GM19463 (cell line): Measurements from ENCODE around the gene ADCY9.
"Not testable (repeated sequence)": the region's sequence is repeated elsewhere in the genome, so short reads cannot be mapped to it uniquely, and the experiment has no call there.

Experiments used
- ATAC-seq: cut with Tn5 transposase; IDR thresholded peaks from one replicate; pipeline ENCODE4 v1.9.1; 2021; ENCODE audit warnings: mild to moderate bottlenecking, moderate library complexity; ENCODE audit not compliant: unreplicated experiment

Gene ADCY9

DNA sequence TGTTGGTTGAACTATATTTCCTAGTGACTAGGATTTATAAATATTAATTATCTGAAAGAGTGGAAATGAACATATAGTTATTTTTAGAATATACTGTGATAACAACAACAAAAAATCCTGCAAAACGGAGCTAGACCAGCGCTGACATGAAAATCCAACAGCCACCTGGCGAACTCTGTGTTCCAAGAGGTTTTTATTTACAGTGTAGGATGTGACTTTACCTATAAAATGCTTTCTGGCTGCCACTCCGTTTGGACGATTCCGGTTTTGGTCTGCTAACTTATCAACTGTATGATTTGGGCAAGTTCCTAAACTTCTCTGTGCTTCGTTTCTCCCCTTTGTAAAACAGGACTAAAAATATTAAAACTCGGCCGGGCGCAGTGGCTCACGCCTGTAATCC is 73.7 kb downstream of the ADCY9 start:
- ATAC-seq, result no peak

DNA sequence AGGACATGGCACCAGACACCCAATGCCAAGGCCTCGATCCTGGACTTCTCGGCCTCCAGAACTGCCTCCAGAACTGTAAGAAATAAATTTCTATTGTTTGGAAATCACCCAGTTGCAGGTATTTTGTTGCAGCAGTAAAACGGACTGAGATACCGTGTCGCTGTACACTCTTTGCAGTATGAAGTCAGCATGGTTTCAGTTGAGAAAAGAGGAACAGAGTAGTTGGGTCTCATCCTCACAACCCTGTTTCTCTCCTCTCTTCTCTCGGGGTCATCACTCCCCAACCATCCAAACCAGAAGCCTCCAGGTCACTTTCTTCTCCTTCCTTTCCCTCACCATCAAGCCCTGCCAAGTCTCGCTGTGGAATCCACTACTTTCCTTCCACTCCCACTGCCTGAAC is 77.8 kb downstream of the ADCY9 start:
- no peak for ATAC-seq

DNA sequence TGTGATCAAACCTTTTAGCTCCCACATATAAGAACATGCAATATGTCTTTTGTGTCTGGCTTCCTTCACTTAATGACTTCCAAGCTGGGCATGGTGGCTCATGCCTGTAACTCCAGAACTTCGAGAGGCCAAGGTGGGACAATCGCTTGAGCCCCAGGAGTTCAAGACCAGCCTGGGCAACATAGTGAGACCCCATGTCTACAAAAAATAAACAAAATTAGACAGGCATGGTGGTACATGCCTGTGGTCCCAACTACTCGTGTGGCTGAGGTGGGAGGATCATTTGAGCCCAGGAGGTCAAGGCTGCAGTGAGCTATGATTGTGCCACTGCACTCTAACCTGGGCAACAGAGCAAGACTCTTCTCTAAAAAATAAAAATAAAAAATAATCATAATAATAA is 79.3 kb downstream of the ADCY9 start:
- not testable (repeated sequence) for ATAC-seq

DNA sequence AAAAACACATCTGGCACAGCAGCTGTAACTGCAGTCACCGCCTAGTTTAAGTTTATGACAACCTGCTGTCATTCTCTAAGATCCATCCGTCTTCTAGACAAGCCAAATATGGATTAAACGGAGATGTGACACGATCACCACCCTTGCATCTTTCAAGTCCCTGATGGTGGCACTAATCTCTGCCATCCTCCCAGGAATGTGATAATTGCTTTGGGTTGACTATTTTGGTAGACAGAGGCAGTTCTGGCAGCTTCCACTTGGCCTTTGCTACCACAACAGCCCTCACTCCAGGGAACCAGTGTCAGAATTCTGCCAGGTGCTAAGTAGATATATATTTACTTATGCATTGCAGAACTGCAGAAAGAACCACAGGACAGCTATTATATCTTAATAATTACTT is 81.3 kb downstream of the ADCY9 start:
- no peak for ATAC-seq

DNA sequence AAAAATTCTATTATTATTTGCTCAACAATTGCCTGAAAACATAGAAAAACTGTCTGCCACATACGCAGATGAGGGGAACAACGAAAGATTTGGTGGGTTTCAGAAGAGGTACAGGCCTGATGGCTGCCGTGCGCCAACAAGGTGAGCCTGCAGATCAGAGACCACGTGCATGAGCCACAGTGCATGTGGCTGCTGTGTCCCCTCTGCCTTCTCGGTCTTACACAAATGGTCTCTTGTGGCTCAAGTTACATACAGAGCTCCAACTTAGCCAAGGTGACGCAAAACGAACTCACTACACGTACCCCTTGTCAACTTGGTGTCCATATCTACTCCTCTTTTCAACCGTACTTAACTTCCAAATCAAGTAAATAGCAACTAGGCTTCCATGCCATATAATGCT is 82.3 kb downstream of the ADCY9 start:
- ATAC-seq, result no peak

DNA sequence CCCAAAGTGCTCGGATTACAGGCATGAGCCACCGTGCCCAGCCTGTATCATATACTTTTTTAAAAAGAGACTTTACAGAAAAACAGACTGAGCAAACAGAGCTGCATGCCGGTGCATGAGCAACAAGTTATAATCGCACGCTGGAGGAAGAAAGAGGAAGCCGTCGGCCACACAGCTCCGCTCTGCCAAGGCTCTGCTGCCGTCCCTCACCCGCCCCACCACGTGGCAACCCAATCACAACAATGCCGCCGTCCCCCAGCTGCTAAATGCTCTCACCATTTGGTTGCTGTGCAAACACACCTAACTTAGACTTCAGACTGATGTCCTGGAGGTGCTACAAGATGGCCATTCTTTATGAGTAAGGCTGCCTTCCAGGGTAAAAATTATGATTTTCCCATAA is 83.5 kb downstream of the ADCY9 start:
- ATAC-seq, result no peak

DNA sequence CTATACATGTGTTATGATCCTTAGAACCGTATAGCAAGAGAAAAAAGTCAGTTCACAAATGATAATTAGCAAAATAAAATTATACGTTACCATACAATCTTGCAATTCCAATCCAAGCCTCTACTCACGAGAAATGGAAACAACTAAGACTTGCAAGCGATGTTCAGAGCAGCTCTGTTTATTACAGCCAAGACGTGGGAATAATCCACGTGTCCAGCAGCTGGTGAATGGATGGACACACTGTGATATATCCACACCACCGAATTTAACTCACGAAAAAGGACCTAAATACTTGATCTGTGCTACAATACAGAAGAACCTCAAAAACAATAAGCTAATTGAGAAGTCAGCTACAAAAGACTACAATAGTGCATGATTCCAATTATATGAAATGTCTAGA is 88.1 kb downstream of the ADCY9 start:
- ATAC-seq, result no peak

DNA sequence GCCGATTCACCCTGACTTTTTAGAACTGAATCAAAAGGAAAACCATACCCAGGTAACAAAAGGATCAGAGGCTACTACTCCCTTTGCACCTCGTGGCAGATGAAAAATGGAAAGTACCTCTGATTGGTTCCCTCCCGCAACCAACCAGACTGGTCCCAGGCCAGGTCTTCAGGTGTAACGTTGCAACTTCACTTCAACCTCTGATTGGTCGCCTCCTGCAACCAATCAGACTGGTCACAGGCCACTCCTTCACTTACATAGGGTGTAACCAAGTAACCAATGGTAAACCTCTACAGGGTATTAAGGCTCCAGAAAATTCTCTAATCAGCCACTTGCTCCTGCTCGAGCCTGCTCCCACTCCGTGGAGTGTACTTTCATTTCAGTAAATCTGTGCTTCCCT is 89.4 kb downstream of the ADCY9 start:
- ATAC-seq, result no peak

DNA sequence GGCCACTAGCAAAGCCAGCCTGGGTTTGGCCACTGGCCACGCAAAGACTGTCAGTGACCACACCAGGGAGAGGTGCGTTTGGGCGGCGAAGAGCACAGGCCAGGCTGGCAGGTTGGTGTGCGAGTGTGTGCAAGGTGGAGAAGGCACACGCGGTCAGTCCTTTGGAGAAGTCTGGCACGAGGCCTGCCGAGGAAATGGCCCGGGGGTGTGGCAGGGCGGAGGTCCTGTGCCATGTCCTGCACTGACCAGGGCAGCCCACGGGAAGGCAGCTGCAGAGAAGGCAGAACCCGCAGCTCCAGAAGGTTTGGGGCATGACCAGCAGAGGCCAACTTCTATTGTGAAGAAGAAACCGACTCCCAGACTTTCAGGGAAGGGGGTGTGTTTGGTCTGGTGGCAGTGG is 90.8 kb downstream of the ADCY9 start:
- ATAC-seq, result no peak

DNA sequence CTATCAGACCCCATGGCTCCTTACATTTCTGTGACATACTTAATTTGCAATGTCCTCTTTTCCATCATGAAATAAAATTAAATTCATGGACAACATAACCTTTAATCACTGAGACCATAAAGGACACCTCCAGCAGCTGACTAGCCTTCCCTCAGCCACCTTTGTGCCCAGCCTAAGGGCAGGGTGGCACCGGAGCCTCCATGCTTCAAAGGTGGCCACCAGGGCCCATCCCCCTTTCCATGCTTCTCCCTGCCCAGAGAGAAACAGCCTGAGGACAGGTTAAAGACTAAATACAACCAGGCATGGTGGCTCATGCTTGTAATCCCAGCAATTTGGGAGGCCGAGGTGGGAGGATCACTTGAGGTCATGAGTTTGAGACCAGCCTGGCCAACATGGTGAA is 94.3 kb downstream of the ADCY9 start:
- no peak for ATAC-seq

DNA sequence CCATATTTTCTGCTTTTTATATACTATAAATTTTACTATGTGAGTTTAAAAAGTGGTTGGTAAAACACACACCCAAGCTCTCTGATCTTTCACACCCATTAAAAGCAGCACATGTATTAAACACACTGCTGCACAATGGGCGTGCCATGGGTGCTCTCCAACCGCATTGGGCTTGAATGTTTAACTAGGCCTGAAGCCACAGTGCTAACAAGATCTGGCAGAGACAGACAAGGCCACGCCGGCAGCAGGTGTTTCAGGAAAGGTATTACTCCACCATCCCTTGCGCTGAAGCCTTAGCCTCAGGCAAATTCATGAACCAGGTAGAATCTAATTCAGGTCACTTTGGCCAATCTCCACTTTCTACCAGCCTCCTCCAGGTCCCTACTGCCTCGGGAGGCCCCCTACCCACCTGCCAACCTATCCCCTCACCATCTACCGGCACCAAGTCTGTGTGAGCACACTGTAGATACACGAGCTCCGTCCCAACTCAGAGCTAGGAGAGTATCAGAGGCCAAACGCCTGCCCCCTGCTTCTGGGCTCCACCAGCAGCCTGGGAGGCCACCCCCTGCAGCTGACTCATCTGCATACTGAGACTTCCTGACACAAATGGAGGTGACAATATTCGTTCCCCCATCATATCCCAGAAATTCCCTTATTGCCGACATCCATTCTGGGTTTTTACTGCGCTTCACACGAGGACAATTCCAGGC is 95.0 kb downstream of the ADCY9 start:
- no peak for ATAC-seq

DNA sequence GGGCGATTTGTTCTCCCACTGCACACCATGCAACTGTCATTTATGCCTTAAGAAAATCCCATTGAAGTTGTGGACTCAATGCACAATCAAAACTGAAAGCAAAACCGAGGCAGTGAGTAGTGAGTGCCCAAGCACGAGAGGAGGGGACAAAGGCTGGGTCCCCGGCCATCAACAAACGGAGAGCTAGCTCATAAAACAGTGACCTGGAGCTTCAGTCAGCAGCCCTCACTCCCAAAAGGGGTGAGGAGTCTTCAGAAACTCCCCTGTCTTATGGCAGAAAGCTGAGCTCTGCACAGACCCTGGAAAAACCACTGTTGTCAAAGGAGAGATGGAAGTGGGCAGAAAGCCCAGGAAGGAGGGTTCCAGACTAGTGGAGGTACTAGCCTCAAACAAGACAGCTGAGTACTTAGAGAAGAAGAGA is 96.9 kb downstream of the ADCY9 start:
- no peak for ATAC-seq

DNA sequence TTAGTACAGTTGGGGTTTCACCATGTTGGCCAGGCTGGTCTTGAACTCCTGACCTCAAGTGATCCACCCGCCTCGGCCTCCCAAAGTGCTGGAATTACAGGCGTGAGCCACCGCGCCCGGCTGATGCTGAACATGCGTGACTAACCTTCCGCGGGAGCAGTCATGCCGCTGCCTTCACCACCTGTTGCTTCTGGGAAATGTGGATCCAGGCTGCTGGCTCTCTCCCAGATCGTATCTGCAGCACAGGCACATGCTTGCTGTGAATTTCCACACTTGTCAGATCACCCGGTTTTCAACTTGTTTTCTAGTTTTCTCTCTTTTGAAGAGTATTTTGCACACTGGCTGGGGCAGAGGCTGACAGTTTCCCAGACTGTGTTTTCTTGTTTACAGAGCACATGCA is 97.9 kb downstream of the ADCY9 start:
- no peak for ATAC-seq

DNA sequence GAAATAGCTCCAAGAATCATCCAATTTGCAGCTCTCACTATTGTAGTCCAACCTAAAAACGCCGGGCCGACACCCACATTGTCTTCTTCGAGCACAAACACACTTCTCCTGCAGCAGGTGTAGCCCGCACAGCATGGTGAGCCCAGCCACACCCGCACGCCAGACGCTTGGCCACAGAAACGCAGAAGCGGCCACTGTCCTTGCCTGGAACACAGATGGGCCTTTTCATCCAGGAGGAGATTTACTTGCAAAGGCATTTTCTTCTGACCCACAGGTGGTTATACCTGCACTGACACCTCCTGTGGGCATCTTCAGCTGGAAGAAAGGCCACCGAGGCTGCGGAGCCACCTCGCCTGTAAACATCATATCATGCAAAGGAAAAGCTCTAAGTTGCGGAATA is 98.4 kb downstream of the ADCY9 start:
- ATAC-seq, result no peak

DNA sequence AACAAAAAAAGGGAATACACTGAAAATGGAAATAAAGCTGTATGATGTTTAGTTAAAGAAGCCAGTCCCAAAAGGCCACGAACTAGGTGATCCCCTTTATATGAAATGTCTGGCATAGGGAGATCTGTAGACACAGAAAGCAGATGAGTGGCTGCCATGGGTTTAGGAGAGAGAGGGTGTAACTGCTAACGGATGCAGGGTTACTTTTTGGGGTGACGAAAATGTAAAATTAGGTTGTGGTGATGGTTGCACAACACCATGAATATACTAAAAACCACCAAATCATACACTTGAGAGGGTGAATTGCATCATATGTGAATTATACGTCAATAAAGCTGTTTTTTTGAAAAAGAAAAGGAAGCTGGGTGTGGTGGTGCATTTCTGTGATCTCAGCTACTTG is 99.6 kb downstream of the ADCY9 start:
- no peak for ATAC-seq

DNA sequence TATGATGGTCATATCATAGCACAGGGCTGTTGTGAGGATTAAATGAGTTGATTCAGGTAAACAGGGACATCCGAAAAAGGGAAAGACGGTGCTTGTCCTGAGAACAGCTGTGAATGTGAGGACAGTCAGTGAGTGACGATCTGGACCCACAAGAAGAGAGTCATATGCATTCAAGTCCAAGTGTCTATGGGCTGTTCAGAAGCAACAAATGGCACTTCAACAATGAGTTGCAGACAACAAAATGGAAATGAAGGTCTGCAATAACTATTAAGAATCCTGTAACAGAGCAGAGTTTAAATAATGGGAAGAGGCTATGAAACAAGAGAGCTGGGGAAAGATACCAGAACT is 100.3 kb downstream of the ADCY9 start:
- no peak for ATAC-seq

DNA sequence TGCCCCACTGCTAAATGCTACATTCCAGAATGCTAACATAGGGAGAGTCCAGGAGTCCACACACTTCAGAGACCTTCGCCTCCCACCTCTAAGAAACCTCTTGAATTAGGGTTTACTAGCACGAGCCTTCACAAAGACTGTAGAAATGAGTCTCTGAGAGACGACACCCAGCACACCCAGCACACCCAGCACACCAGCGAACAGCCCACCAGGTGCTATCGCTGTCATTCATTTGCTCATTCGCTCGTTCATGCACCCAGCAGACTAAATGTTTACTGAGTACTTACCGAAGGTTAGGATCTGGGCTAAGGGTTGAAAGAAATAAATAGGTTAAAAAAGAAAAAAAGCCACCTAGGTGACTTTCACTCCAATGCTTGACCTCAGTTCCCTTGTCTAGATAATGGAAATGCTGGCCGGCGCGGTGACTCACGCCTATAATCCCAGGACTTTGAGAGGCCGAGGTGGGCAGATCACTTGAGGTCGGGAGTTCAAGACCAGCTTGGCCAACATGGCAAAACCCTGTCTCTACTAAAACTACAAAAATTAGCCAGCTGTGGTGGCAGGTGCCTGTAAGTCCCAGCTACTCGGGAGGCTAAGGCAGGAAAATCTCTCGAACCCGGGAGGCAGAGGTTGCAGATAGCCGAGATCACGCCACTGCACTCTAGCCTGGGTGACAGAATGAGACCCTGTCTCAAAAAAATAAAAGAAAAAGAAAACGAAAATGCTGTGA is 100.8 kb downstream of the ADCY9 start:
- ATAC-seq, result no peak

DNA sequence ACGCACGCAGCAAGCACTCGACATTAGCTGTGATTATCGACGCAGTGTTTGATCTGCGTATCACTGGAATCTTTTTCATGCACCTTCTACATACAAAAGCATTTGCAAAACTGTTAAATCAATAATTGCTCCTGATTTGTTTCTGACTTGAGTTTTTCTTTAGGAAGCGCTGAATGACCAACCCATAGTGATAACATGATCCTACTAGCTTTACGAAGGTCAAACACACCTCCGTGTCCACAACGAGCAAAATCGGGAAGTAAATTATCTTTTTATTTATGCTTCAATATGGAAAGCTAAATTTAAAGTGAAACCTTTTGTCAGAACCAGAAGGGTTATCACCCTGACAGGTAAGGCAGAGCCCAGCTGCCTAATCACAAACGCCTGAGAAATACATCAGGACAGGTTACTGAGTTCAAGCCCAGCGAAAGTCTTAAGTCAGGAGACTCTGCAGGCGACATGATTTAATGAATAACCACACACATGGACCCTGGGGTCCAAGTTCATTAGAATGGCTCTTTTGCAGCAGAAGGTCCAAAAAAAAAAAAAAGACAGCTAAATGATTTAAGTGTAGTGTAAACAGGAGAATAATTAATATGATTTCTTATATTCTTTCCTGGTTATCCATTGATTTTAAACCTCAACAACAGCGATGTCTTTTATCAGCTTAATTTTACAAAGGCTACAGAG is 104.2 kb downstream of the ADCY9 start:
- no peak for ATAC-seq

DNA sequence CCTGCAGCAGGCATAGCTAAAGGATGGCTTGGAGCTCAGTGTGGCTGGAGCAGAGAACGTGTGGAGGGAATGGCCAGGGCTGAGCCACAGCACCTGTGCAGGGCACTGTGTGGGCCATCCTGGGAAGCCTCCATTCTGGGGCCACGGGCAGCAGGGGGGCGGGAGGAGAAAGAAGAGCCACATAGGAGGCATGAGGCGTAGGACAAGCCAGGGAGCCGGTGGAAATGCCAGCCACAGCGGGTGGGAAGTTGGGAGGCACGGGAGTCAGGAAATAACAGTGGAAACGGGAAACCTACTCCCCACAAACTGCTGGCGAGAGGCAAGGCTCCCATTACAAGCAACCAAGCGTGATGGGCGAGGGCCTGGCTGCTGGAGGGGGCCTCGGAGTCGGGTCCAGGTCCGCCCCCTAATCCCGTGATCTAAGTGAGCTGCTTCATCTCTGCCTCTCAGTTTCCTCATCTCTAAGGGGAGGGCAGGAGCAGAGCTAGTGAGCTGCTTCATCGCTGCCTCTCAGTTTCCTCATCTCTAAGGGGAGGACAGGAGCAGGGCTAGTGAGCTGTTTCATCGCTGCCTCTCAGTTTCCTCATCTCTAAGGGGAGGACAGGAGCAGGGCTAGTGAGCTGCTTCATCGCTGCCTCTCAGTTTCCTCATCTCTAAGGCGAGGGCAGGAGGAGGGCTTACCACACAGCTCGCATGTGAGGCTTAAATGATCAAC is 104.9 kb downstream of the ADCY9 start:
- ATAC-seq, result no peak

DNA sequence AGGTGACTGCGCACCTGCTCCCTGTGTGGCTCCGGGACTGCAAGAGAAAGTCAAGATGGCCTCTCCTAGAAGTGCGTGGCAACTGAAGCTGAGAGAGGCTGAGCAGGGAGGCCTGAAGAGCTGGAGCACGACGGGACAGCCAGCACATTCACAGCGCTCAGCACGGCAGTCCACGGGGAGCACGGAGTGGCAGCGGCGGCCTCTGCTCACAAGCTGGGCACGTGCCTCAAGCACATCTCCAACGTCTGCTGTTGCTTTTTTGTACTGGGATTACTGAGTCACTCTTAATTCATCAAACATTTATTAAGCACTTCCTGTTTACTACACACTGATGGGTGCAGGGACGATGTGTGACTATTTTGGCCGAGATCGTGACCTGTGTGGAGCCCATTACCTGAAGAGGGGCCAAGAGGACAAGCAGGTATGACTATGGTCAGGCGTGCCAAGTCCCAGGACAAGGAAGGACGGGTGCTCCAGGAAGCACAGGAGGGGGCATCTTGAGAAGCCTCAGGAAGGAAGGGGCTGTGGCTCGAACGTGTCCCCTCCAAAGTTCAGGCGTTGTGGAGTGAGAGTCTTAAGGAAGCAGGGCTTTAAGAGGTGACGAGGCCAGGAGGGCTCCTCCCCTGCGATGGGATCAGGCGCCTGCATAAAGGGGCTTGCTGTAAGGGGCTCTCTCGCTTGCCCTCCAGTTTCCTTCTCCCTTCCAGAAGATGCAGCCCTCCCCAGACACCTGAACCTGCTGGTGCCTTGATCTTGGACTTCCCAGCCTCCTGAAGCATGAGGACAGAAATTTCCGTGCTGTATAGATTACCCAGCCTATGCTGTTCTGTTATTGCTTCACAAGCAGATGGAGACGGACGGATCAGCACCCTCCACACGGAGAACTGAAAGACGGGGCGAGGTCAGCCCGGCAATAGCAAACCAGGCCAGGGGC is 105.8 kb downstream of the ADCY9 start:
- ATAC-seq, result no peak

DNA sequence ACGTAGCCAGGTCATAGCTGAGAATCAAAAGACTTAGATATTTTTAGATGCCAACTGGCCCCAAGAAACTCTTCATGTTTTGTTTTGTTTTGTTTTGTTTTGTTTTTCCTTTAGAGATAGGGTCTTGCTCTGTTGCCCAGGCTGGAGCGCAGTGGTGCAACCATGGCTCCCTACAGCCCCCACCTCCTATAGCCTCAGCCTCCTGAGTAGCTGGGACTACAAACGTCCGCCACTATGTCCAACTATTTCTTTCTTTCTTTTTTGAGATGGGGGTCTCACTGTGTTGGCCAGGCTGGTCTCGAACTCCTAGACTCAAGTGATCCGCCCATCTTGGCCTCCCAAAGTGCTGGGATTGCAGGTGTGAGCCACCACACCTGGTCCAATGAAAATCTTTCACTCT is 107.1 kb downstream of the ADCY9 start:
- ATAC-seq, result no peak
